Spinal cord (tissue), 10 donors: ENCODE data around the gene CDIP1. TPM values are rescaled to one million over a fixed set of nuclear protein-coding genes. Genes with fewer than 3 reads are reported as not detected.

ENCODE experiments used
- DNase-seq, 6 donors: peaks; one replicate each; pipeline versions ENCODE4 v3.0.0 to v3.0.0-alpha.2; 2013 to 2015; ENCODE audit warnings: low spot score in 6 of 6, low read depth in 4 of 6
- H3K27ac ChIP-seq: one replicate; pipeline ENCODE4 v1.5.1; 2013; ENCODE audit warnings: low read depth, low read length, control low read depth
- H3K27me3 ChIP-seq: one replicate; pipeline ENCODE4 v1.6.1; 2013; ENCODE audit warnings: low read length; ENCODE audit not compliant: control insufficient read depth, insufficient read depth
- H3K36me3 ChIP-seq: one replicate; pipeline ENCODE4 v1.6.1; 2013; ENCODE audit warnings: low read length; ENCODE audit not compliant: control insufficient read depth, insufficient read depth
- H3K4me1 ChIP-seq: one replicate; pipeline ENCODE4 v1.6.1; 2013; ENCODE audit warnings: low read length; ENCODE audit not compliant: control insufficient read depth, insufficient read depth
- H3K4me3 ChIP-seq: one replicate; pipeline ENCODE4 v1.5.1; 2013; ENCODE audit warnings: low read depth, low read length, control low read depth
- H3K9me3 ChIP-seq: one replicate; pipeline ENCODE4 v1.6.1; 2013; ENCODE audit warnings: low read length; ENCODE audit not compliant: control insufficient read depth, insufficient read depth
- WGBS: methylation state at CpG from one replicate; pipeline ENCODE4 v1.1.5; 2013; ENCODE audit warnings: missing lambda C conversion rate; ENCODE audit not compliant: insufficient coverage; 5-methylcytosine and 5-hydroxymethylcytosine counted together
- polyA plus RNA-seq, 2 donors: library from polyadenylated mRNA; unstranded; fragments of 120-200 nt; gene quantifications; one replicate each; pipeline ENCODE4 v1.2.1, GENCODE V29; 2013; ENCODE audit not compliant: insufficient read length in 2 of 2
- total RNA-seq, 2 donors: library from RNA; depleted of rRNA in 1 of 2; stranded (reverse); fragments of 120-200 nt in 1 of 2; fragments of >200 nt in 1 of 2; gene quantifications; one replicate each; pipeline versions ENCODE4 v1.2.3 to v1.2.4, GENCODE V29; 2013 to 2014
- donor health status: healthy.

The CDIP1 gene
- total and polyA plus RNA-seq, 4 donors: 20.5 to 74.8 (median 52.0) TPM

DNA sequence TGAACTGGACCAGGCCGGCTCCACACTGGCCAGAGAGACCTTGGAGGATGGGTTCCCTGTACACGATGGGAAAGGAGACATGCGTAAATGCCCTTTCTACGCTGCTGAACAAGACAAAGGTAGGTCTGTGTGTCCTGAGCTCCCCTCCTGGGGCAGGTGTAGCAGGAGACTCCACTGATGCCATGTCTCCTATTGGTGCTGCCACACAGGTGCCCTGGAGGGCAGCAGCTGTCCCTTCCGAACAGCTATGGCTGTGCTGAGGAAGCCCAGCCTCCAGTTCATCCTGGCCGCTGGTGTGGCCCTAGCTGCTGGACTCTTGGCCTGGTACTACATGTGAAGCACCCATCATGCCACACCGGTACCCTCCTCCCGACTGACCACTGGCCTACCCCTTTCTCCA is 29.2 kb downstream of the CDIP1 start:
- Histone ChIP-seq H3K4me1 (peaks cover 21% of the 10 kb centered on the region), H3K27me3 (no peaks in the 10 kb centered on the region), H3K9me3 (no peaks in the 10 kb centered on the region), H3K27ac (no peak overlapping the region), H3K36me3 (peaks cover 83% of the 10 kb centered on the region), H3K4me3 (no peak overlapping the region)
- DNase-seq: no peak
- WGBS: 92% methylated on average over 8 of the region's 8 CpGs

DNA sequence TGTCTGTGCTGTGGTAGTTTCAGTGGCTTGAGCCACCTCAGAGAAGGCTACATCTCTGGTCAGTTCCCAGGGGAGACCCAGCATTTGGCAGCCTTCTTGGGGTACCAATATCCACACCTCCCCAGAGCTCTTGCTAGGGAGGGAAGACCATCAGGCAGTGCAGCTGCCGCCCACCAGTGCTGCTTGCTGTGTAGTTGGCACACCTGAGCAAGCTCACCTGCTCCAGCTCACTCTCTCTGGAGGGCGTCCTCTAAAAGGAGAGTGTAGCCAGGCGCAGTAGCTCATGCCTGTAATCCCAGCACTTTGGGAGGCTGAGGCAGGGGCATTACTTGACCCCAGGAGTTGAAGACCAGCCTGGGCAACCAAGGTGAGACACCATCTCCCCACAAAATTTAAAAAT is 29.8 kb downstream of the CDIP1 start:
- no peak overlapping the region for H3K27ac ChIP-seq
- peaks cover 77% of the 10 kb centered on the region for H3K36me3 ChIP-seq
- no peaks in the 10 kb centered on the region for H3K9me3 ChIP-seq
- peaks cover 18% of the 10 kb centered on the region for H3K4me1 ChIP-seq
- no peak for DNase-seq
- H3K27me3 ChIP-seq: no peaks in the 10 kb centered on the region
- WGBS: 100% methylated on average over 1 of the region's 3 CpGs
- H3K4me3 ChIP-seq: no peak overlapping the region

DNA sequence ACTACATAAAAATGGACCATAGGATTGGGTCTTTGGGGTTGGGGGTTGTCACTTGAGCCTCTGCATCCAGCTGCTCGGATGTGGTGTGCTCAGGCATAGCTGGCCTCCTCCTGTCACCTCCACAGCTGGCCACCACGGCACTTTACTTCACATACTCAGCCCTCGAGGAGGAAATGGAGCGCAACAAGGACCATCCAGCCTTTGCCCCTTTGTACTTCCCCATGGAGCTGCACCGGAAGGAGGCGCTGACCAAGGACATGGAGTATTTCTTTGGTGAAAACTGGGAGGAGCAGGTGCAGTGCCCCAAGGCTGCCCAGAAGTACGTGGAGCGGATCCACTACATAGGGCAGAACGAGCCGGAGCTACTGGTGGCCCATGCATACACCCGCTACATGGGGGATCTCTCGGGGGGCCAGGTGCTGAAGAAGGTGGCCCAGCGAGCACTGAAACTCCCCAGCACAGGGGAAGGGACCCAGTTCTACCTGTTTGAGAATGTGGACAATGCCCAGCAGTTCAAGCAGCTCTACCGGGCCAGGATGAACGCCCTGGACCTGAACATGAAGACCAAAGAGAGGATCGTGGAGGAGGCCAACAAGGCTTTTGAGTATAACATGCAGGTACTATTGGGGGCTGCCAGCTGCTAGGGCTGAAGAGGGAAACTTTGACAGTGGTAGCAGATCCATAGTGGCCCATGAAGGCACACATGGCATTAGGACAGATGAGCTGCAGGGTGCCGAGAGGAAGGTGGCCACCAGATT is 30.8 kb downstream of the CDIP1 start:
- no peaks in the 10 kb centered on the region for H3K9me3 ChIP-seq
- no peak overlapping the region for H3K4me3 ChIP-seq
- no peak overlapping the region for H3K27ac ChIP-seq
- 95% methylated on average over 12 of the region's 17 CpGs for WGBS
- H3K27me3 ChIP-seq: no peaks in the 10 kb centered on the region
- peaks cover 66% of the 10 kb centered on the region for H3K36me3 ChIP-seq
- DNase-seq: no peak
- H3K4me1 ChIP-seq: peaks cover 15% of the 10 kb centered on the region

DNA sequence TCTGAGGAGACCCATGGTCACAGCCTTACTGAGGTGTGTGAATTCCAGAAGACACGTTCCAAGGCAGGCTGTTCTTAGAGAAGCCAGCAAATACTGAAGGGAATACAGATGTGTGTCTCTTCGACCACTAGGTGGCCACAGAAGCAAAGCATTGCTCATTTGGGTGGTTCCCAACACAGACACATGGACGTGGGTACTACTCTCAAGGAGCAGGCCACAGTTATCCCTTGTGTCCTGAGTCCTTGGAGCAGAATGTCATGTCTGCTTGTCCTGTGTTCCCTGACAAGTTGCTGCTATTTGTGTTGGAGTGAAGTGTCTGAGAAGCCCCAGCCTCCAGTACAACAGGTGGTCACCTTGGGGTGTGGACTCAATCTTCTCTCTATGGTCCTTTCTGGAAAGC is 32.1 kb downstream of the CDIP1 start:
- 0% methylated on average over 3 of the region's 3 CpGs for WGBS
- H3K27me3 ChIP-seq: no peaks in the 10 kb centered on the region
- no peak overlapping the region for H3K4me3 ChIP-seq
- no peak overlapping the region for H3K27ac ChIP-seq
- H3K4me1 ChIP-seq: peaks cover 20% of the 10 kb centered on the region
- H3K9me3 ChIP-seq: no peaks in the 10 kb centered on the region
- peaks cover 53% of the 10 kb centered on the region for H3K36me3 ChIP-seq
- peak; percentile 46 to 92 (median 65) for DNase-seq

DNA sequence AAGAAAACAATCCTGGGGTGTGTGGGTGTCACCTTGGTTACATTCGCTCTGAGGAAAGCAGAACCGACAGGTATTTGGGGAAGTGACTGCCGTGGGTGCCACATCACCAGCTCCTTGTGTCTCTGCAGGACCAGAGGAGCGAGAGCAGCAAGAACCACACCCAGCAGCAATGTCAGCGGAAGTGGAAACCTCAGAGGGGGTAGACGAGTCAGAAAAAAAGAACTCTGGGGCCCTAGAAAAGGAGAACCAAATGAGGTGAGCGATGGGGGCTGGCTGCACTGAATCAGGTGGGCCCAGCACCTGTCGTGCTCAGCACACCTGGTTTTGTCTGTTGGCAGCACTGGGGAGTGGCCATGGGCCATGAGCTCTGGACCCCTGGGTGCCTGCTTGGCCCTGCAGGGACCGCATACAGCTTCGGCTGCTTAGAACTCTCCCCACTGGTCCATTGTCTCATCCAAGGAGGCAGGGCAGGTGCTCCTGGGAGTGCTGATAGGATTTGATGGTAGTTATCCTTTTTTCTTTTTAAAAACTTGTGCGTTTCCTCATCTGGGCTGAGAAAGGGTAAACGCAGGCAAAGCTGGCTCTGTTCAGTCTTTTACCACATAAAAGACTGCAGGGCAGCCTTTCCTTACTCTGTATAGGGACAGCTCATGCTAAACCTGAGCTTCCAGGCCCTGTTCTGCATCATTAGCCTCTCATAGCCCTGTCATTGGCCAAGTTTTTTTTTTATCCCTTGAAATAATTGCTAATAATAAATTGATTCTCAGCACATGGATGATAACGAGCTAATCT is 33.0 kb downstream of the CDIP1 start:
- Histone ChIP-seq H3K4me1 (peaks cover 14% of the 10 kb centered on the region), H3K36me3 (peaks cover 44% of the 10 kb centered on the region), H3K4me3 (no peak overlapping the region), H3K27me3 (no peaks in the 10 kb centered on the region), H3K9me3 (no peaks in the 10 kb centered on the region), H3K27ac (no peak overlapping the region)
- DNase-seq: no peak
- WGBS: 83% methylated on average over 9 of the region's 13 CpGs

DNA sequence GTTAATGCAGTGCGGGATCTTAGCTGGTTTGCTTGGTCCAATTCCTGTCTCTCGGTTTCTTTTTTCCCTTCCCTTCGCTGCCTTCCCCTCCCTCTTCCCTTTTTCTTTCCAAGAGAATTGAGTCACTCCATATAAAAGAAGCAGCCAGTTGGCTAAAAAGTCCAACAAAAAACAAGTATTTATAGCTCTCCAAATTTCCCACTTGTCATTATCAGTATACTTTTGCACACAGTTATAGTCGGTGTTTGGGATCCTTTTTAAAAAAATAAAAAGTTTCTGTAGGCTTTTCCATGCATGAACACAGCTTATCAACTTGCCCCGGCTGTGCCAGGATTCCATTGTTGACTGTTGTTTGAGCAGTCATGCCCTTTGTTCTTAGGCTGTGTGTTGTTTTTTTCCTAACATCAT is 37.5 kb downstream of the CDIP1 start:
- H3K27me3 ChIP-seq: no peaks in the 10 kb centered on the region
- H3K27ac ChIP-seq: no peak overlapping the region
- H3K9me3 ChIP-seq: no peaks in the 10 kb centered on the region
- DNase-seq: peak in 1 of 6 donors; percentile 44
- peaks cover 8% of the 10 kb centered on the region for H3K36me3 ChIP-seq
- WGBS: 46% methylated on average over 2 of the region's 5 CpGs
- H3K4me1 ChIP-seq: peaks cover 19% of the 10 kb centered on the region
- H3K4me3 ChIP-seq: no peak overlapping the region

DNA sequence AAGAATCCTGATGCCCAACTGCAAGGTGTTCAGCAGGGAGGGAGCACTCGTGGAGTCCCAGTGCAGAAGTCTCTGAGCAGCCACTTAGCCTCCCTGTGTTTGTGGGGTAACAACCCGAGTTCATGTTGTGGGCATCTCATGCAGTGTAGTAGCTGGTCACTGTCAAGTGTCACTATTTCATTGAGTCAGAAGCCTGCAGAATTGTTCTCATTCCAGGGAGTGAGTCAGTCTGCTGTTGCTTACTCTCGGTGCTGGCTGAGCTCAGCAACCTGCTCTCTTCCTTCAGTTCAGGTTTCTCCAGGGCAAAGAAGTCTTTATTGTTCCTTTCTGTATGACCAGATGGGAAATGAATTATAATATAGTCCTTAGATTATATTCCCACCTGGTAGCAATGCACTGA is 38.3 kb downstream of the CDIP1 start:
- no peak overlapping the region for H3K27ac ChIP-seq
- peaks cover 4% of the 10 kb centered on the region for H3K36me3 ChIP-seq
- H3K4me1 ChIP-seq: peaks cover 19% of the 10 kb centered on the region
- no peak overlapping the region for H3K4me3 ChIP-seq
- H3K9me3 ChIP-seq: no peaks in the 10 kb centered on the region
- H3K27me3 ChIP-seq: no peaks in the 10 kb centered on the region
- no peak for DNase-seq
- WGBS: 64% methylated on average over 3 of the region's 3 CpGs

DNA sequence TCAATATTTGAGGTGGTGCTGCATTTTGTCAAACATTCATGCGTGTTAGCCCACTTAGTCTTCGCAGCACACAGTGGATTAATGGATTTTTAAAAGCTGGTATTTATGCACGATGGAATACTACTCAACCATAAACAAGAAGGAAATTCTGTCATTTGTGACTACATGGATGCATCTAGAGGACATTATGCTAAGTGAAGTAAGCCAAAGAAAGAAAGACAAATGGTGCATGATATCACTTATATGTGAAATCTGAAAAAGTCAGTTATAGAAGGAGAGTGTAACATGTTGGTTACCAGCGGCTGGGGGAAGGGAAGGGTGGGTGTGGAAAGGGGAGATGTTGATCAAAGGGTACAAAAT is 39.4 kb downstream of the CDIP1 start:
- Histone ChIP-seq H3K4me3 (no peak overlapping the region), H3K4me1 (peaks cover 19% of the 10 kb centered on the region), H3K27ac (no peak overlapping the region), H3K9me3 (no peaks in the 10 kb centered on the region), H3K36me3 (peaks cover 4% of the 10 kb centered on the region), H3K27me3 (no peaks in the 10 kb centered on the region)
- no peak for DNase-seq
- no CpG with 5 or more reads among the region's 4 CpGs for WGBS

DNA sequence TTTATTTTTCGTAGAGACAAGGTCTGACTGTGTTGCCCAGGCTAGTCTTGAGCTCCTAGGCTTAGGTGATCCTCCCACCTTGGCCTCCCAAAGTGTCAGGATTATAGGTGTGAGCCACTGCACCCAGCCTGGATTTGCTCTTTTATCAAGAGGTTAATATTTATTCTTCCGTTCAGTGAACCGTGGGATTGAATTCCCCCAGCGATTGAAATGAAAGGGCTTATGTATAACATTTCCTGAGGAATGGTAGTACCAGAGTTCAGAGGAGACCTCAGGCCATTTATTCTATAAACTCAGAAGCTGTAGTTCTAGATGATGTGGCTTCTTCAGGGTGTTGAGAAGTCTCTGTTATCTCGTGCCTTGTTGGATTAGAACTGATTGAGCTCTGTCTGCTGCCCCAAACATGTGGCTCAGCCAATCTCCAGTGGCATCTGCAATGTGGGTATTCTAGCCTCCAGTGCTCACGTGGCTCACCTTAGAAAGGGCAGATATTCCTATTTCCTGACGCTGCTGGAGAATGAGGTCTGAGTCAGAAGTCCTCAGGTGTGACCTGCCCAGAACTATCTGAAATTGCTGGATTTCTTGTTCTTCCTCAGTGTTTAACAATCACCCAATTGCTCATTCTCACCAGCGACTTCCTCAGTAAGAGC is 39.9 kb downstream of the CDIP1 start:
- no peaks in the 10 kb centered on the region for H3K9me3 ChIP-seq
- H3K4me3 ChIP-seq: no peak overlapping the region
- H3K27me3 ChIP-seq: no peaks in the 10 kb centered on the region
- H3K27ac ChIP-seq: no peak overlapping the region
- H3K36me3 ChIP-seq: peaks cover 4% of the 10 kb centered on the region
- H3K4me1 ChIP-seq: peaks cover 15% of the 10 kb centered on the region
- WGBS: 74% methylated on average over 7 of the region's 8 CpGs
- DNase-seq: no peak
